Liver (tissue), 9 donors: ENCODE results near the gene KIRREL1. TPM values are rescaled to one million over a fixed set of nuclear protein-coding genes. Genes with fewer than 3 reads are reported as not detected.

ENCODE experiments used
- DNase-seq: peaks from one replicate; pipeline ENCODE4 v3.0.0-alpha.2; 2017; ENCODE audit warnings: low spot score
- H3K27ac ChIP-seq, 2 donors: one replicate each; pipeline ENCODE4 v1.7.0; 2013; ENCODE audit warnings: inconsistent platforms in 2 of 2, low read length in 2 of 2, control low read depth in 1 of 2, low read depth in 1 of 2, mild to moderate bottlenecking in 1 of 2
- H3K27me3 ChIP-seq, 4 donors: one replicate each; pipeline versions ENCODE4 v1.6.1 to v1.7.0; 2013; ENCODE audit warnings: low read length in 3 of 4, inconsistent platforms in 1 of 4, mild to moderate bottlenecking in 1 of 4, moderate library complexity in 1 of 4; ENCODE audit not compliant: control insufficient read depth in 4 of 4, insufficient read depth in 4 of 4
- H3K36me3 ChIP-seq, 4 donors: one replicate each; pipeline versions ENCODE4 v1.6.1 to v1.7.0; 2013; ENCODE audit warnings: low read length in 3 of 4, mild to moderate bottlenecking in 3 of 4, low read depth in 1 of 4, moderate library complexity in 1 of 4; ENCODE audit not compliant: control insufficient read depth in 4 of 4, insufficient read depth in 3 of 4
- H3K4me1 ChIP-seq, 4 donors: one replicate each; pipeline versions ENCODE4 v1.6.1 to v1.7.0; 2013; ENCODE audit warnings: low read length in 3 of 4, mild to moderate bottlenecking in 3 of 4, moderate library complexity in 1 of 4; ENCODE audit not compliant: control insufficient read depth in 4 of 4, insufficient read depth in 4 of 4
- H3K4me3 ChIP-seq, 3 donors: one replicate each; pipeline versions ENCODE4 v1.6.1 to v1.7.0; 2013; ENCODE audit warnings: low read length in 3 of 3, control low read depth in 1 of 3, low read depth in 1 of 3, mild to moderate bottlenecking in 1 of 3
- H3K9ac ChIP-seq, 2 donors: one replicate each; pipeline ENCODE4 v1.7.0; 2013; ENCODE audit warnings: low read length in 2 of 2, mild to moderate bottlenecking in 2 of 2, moderate library complexity in 2 of 2, control low read depth in 1 of 2, low read depth in 1 of 2
- H3K9me3 ChIP-seq, 4 donors: one replicate each; pipeline versions ENCODE4 v1.6.1 to v1.7.0; 2013; ENCODE audit warnings: low read length in 3 of 4; ENCODE audit not compliant: control insufficient read depth in 4 of 4
- ATF3 ChIP-seq: IDR thresholded peaks from 2 replicates; pipeline ENCODE4 v1.6.1; 2016; ENCODE audit warnings: antibody characterized with exemption
- EGR1 ChIP-seq, 2 donors: IDR thresholded peaks; 2 replicates each; pipeline ENCODE4 v1.6.1; 2016 to 2018; ENCODE audit warnings: antibody characterized with exemption in 2 of 2, low read depth in 2 of 2
- FOXA1 ChIP-seq: IDR thresholded peaks from 2 replicates; pipeline ENCODE4 v1.6.1; 2016; ENCODE audit warnings: antibody characterized with exemption
- FOXA2 ChIP-seq: IDR thresholded peaks from 2 replicates; pipeline ENCODE4 v1.6.1; 2016; ENCODE audit warnings: antibody characterized with exemption
- GABPA ChIP-seq, 2 donors: IDR thresholded peaks in 1 of 2; conservative IDR thresholded peaks in 1 of 2; 2 replicates each; pipeline ENCODE4 v1.6.1; 2016; ENCODE audit warnings: antibody characterized with exemption in 2 of 2, mild to moderate bottlenecking in 1 of 2, moderate library complexity in 1 of 2
- HNF4A ChIP-seq, 2 donors: conservative IDR thresholded peaks; 2 replicates each; pipeline ENCODE4 v1.6.1; 2016; ENCODE audit warnings: antibody characterized with exemption in 2 of 2, mild to moderate bottlenecking in 2 of 2
- HNF4G ChIP-seq: IDR thresholded peaks from 2 replicates; pipeline ENCODE4 v1.6.1; 2016; ENCODE audit warnings: antibody characterized with exemption
- JUND ChIP-seq, 2 donors: IDR thresholded peaks; 2 replicates each; pipeline ENCODE4 v1.6.1; 2016; ENCODE audit warnings: antibody characterized with exemption in 2 of 2
- NR2F2 ChIP-seq: IDR thresholded peaks from 2 replicates; pipeline ENCODE4 v1.6.1; 2016; ENCODE audit warnings: antibody characterized with exemption
- RAD21 ChIP-seq, 2 donors: IDR thresholded peaks; 2 replicates each; pipeline ENCODE4 v1.6.1; 2016; ENCODE audit warnings: antibody characterized with exemption in 2 of 2, mild to moderate bottlenecking in 2 of 2
- REST ChIP-seq: IDR thresholded peaks from 2 replicates; pipeline ENCODE4 v1.6.1; 2016; ENCODE audit warnings: antibody characterized with exemption, mild to moderate bottlenecking
- RXRA ChIP-seq, 2 donors: IDR thresholded peaks; 2 replicates each; pipeline ENCODE4 v1.6.1; 2017 to 2018; ENCODE audit warnings: antibody characterized with exemption in 2 of 2, mild to moderate bottlenecking in 1 of 2
- SP1 ChIP-seq: IDR thresholded peaks from 2 replicates; pipeline ENCODE4 v1.6.1; 2018; ENCODE audit warnings: antibody characterized with exemption, mild to moderate bottlenecking
- TAF1 ChIP-seq: conservative IDR thresholded peaks from 2 replicates; pipeline ENCODE4 v1.6.1; 2016; ENCODE audit warnings: antibody characterized with exemption, mild to moderate bottlenecking
- YY1 ChIP-seq: IDR thresholded peaks from 2 replicates; pipeline ENCODE4 v1.6.1; 2016; ENCODE audit warnings: antibody characterized with exemption, mild to moderate bottlenecking
- WGBS: extraction: QIAGEN DNeasy Blood & Tissue Kit; methylation state at CpG from one replicate; pipeline ENCODE4 v1.1.7; 2013; 5-methylcytosine and 5-hydroxymethylcytosine counted together
- polyA plus RNA-seq, 2 donors: library from polyadenylated mRNA; stranded (reverse) in 1 of 2; unstranded in 1 of 2; fragments of 200-250 nt in 1 of 2; fragments of >200 nt in 1 of 2; fragmentation: Nextera tagmentation in 1 of 2; extraction: Ambion mirVana in 1 of 2; gene quantifications; one replicate each; pipeline versions ENCODE4 v1.2.1 to v1.2.3, GENCODE V29; 2013 to 2015
- total RNA-seq, 2 donors: library from RNA; depleted of rRNA; stranded (reverse); fragments of >200 nt; gene quantifications; one replicate each; pipeline ENCODE4 v1.2.3, GENCODE V29; 2014
- TF ChIP-seq, protein P1 (sequence below): IDR thresholded peaks from 2 replicates; pipeline ENCODE4 v1.6.1; 2016; ENCODE audit warnings: antibody characterized with exemption
- TF ChIP-seq, protein P2 (sequence below): fragments of 150-350 bp; IDR thresholded peaks from 2 replicates; pipeline ENCODE4 v1.5.1; 2017; ENCODE audit warnings: improper control_type of control experiment, low read depth, low read length; ENCODE audit not compliant: missing input control
- TF ChIP-seq, protein P3 (sequence below): IDR thresholded peaks from 2 replicates; pipeline ENCODE4 v1.6.1; 2016; ENCODE audit warnings: antibody characterized with exemption
- donor health status: healthy.
- donor health status: healthy.
- donor health status: healthy.
- donor health status: healthy.
- donor health status: healthy.

KIRREL1 gene
- total and polyA plus RNA-seq, 4 donors, result 0.82 to 6.0 (median 3.1) TPM

GRCh38 chr1:158037008-158037865 lies 43.8 kb downstream of the KIRREL1 start:
- H3K4me1 ChIP-seq, result no peaks in the 10 kb centered on the region
- H3K36me3 ChIP-seq, result no peaks in the 10 kb centered on the region
- 68% methylated on average over 17 of the region's 17 CpGs for WGBS
- no peak for DNase-seq
- TF ChIP-seq, protein P1, sequence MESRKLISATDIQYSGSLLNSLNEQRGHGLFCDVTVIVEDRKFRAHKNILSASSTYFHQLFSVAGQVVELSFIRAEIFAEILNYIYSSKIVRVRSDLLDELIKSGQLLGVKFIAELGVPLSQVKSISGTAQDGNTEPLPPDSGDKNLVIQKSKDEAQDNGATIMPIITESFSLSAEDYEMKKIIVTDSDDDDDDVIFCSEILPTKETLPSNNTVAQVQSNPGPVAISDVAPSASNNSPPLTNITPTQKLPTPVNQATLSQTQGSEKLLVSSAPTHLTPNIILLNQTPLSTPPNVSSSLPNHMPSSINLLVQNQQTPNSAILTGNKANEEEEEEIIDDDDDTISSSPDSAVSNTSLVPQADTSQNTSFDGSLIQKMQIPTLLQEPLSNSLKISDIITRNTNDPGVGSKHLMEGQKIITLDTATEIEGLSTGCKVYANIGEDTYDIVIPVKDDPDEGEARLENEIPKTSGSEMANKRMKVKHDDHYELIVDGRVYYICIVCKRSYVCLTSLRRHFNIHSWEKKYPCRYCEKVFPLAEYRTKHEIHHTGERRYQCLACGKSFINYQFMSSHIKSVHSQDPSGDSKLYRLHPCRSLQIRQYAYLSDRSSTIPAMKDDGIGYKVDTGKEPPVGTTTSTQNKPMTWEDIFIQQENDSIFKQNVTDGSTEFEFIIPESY, result no peak
- TF ChIP-seq GABPA (IDR thresholded peaks at IDR 0.05 in 1 of 2, conservative IDR thresholded peaks at IDR 0.05 in 1 of 2), result no peak
- TF ChIP-seq FOXA2, result no peak
- no peak for TF ChIP-seq EGR1 (IDR thresholded peaks at IDR 0.05; ENCODE audit: low read depth in 2 of 2)
- TF ChIP-seq NR2F2, result no peak
- no peak for TF ChIP-seq REST
- TF ChIP-seq TAF1, result no peak
- TF ChIP-seq HNF4G, result no peak
- no peak for TF ChIP-seq ATF3
- no peak for TF ChIP-seq FOXA1
- TF ChIP-seq RAD21 (IDR thresholded peaks at IDR 0.05), result no peak
- TF ChIP-seq, protein P2, sequence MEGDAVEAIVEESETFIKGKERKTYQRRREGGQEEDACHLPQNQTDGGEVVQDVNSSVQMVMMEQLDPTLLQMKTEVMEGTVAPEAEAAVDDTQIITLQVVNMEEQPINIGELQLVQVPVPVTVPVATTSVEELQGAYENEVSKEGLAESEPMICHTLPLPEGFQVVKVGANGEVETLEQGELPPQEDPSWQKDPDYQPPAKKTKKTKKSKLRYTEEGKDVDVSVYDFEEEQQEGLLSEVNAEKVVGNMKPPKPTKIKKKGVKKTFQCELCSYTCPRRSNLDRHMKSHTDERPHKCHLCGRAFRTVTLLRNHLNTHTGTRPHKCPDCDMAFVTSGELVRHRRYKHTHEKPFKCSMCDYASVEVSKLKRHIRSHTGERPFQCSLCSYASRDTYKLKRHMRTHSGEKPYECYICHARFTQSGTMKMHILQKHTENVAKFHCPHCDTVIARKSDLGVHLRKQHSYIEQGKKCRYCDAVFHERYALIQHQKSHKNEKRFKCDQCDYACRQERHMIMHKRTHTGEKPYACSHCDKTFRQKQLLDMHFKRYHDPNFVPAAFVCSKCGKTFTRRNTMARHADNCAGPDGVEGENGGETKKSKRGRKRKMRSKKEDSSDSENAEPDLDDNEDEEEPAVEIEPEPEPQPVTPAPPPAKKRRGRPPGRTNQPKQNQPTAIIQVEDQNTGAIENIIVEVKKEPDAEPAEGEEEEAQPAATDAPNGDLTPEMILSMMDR, result no peak
- TF ChIP-seq JUND (IDR thresholded peaks at IDR 0.05), result no peak
- TF ChIP-seq RXRA (IDR thresholded peaks at IDR 0.05), result no peak
- TF ChIP-seq SP1, result no peak
- TF ChIP-seq YY1, result no peak
- TF ChIP-seq HNF4A (conservative IDR thresholded peaks at IDR 0.05), result no peak
- TF ChIP-seq, protein P3, sequence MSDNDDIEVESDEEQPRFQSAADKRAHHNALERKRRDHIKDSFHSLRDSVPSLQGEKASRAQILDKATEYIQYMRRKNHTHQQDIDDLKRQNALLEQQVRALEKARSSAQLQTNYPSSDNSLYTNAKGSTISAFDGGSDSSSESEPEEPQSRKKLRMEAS, result no peak
- H3K9ac ChIP-seq, result no peak overlapping the region
- H3K27me3 ChIP-seq, result no peaks in the 10 kb centered on the region
- H3K27ac ChIP-seq, result no peak overlapping the region
- no peak overlapping the region for H3K4me3 ChIP-seq
- no peaks in the 10 kb centered on the region for H3K9me3 ChIP-seq
